ENCODE results near the gene NCOA3.
A peak's percentile ranks its signal among the peaks of the same experiment; 100 is the strongest.

Gene NCOA3

GRCh38 chr20:47605673-47606413 is 104.2 kb downstream of the NCOA3 start:
- no peak for DNase-seq

- no peak for DNase-seq
These were observed 104.8 kb downstream of the NCOA3 start for GRCh38 chr20:47606414-47606982.

GRCh38 chr20:47606983-47607613 is 105.4 kb downstream of the NCOA3 start:
- DNase-seq: no peak

DNA sequence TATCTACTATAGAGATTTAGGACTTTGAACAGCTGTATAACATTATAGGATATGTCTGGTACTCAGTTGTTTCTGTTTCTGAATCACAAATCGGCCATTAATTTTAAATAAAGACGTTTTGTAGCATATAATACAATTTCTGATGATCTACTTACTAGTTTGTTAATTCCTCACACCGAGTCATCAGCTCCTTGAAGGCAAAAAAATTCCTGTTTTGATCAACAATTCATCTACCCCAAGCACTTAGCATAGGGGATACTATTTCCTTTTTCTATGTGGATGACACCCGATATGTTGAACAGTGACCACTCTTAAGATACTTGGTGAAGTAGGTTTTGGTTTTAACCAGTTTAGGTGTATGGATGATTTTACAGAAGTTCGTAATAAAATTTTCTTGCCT is 107.3 kb downstream of the NCOA3 start:
- no peak for DNase-seq

DNA sequence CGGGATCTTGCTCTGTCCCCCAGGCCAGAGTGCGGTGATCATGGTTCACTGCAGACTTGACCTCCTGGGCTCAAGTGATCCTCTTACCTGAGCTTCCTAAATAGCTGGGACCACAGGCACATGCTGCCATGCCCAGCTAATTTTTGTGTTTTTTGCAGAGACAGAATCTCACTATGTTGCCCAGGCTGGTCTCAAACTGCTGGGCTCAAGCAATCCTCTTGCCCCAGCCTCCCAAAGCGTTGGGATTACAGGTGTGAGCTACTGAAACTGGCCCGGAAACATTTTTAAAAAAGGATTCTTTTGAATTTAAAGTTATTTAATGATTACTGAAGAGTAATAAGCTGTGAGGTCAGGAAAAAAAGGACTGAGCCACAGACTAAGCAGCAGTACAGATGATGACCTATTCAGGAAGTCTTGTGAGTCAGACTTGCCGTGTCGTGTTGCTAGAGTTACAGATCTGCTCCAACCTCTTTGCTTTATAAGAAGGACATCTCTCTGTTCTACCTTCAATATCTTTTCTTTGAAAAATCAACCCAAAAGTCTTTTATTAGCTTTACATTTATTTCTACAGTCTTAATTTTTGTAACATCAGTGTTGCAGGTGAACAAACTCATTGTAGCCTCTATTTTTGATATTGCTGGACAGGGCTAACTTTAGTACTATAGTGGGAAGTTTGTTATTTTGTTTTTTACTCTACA is 108.7 kb downstream of the NCOA3 start:
- peak; percentile 76 for DNase-seq

- DNase-seq: no peak
These were observed 109.2 kb downstream of the NCOA3 start for GRCh38 chr20:47610945-47611250.

- no peak for DNase-seq
These were observed 110.1 kb downstream of the NCOA3 start for GRCh38 chr20:47611785-47612184.

- DNase-seq: no peak
These were observed 111.0 kb downstream of the NCOA3 start for GRCh38 chr20:47612670-47613069.

- no peak for DNase-seq
These were observed 113.1 kb downstream of the NCOA3 start for GRCh38 chr20:47614703-47615309.

- DNase-seq: no peak
These were observed 116.8 kb downstream of the NCOA3 start for GRCh38 chr20:47618479-47618878.

DNA sequence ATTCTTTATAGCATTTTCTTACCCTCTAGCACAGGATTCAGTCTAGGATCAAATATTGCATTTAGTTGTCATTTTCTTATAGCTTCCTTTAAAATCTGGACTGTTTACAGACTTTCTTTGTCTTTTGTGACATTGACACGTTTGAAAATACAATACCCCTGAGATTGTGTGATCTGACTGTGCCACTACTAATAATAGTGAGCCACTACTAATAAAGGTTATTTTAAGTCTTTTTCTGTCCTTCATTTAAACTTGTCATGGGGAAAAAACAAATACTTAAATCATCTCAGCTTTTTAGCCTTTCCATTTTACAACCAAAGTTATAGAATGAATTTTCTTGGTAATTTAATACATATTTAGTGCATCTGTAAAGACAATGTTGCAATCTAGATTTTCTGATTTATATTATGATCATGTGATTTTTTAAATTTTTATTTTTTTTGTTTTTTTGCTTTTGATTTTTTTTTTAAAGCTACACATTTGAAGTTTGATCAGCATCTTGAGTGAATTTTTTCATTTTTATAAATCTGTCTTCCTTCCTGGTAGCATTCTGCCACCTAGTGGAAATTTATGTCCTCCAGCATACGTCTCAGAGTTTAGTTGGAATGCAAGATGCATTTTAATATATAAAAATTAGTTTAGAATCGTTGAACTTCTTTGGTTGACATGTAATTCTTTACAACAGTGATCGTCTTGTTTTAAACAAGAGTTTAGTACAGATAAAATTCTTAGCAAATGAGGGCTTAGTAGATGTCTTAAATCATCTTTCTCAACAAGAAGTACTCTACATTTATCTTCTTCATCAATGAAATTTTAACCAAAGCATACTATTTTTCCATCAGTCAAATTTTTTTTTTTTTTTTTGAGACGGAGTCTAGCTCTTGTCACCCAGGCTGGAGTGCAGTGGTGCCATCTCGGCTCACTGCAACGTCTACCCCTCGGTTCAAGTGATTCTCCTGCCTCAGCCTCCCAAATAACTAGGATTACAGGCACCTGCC is 119.4 kb downstream of the NCOA3 start:
- DNase-seq: no peak

DNA sequence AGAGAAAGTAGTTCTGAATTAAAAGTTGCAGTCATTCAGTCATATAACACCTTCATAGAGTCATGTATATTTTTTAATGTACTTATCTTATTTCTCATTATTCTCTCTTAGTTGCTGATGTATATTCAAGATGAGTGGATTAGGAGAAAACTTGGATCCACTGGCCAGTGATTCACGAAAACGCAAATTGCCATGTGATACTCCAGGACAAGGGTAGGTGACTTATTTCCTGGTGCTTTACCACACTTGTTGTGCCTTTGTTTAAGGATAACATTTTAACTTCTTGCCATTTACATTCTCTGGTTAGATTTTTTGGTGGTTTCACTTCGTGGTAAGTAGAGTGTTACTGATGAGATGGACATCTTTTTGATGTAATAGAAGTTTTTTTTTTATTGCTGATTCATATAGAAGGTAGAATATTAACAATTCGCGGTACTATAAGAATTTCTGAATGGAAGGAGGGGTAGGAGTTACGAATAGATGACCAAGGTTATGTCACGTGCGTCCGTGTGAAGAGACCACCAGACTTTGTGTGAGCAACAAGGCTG is 120.5 kb downstream of the NCOA3 start:
- no peak for DNase-seq

- DNase-seq: no peak
These were observed 121.5 kb downstream of the NCOA3 start for GRCh38 chr20:47623206-47623605.

GRCh38 chr20:47627540-47627939 is 125.9 kb downstream of the NCOA3 start:
- DNase-seq: no peak

DNA sequence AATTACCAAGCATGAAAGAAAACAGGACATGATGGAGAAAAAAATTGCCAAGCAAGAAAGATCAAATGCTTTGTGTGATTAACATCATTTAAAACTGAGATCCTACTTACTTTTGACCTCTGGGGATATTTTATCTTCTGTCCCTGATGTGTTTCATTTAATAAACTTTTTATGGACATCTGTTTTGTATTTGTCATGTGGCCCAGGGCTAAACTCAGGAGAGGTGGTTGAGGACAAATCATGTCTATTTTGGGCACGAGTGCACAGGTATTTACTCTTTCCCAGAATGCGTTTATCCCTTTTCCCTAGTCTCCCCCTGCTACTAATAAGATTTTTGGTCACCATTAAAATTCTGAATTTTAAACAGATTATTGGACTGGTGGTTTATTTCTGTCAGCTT is 128.2 kb downstream of the NCOA3 start:
- DNase-seq: no peak

DNA sequence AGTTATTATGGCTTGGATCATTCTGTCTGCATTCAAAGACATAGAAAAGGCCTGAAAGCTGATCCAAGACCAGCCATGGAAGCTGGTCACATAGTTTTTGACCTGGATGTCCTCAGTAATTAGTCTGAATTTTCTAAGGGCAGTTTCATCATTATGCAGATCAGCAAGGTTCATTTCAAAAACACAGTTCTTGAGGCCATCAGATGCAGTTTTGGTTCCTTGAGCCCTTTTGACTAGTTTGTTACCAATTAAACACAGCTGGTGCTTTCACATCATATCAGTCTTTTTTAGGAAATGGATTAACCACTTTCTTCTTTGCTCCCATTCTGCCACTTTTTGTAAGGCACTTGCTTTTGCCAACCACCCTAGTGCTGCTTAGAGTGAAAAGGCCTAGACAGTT is 129.4 kb downstream of the NCOA3 start:
- DNase-seq: no peak

GRCh38 chr20:47635256-47635655 is 133.6 kb downstream of the NCOA3 start:
- DNase-seq: no peak

GRCh38 chr20:47638851-47639250 is 137.2 kb downstream of the NCOA3 start:
- DNase-seq: no peak

- DNase-seq: no peak
These were observed 140.4 kb downstream of the NCOA3 start for GRCh38 chr20:47642118-47642517.

- no peak for DNase-seq
These were observed 140.9 kb downstream of the NCOA3 start for GRCh38 chr20:47642624-47643023.

GRCh38 chr20:47645632-47646031 is 143.9 kb downstream of the NCOA3 start:
- no peak for DNase-seq

GRCh38 chr20:47647994-47648393 is 146.3 kb downstream of the NCOA3 start:
- DNase-seq: no peak

All from activated CD8-positive, alpha-beta memory T cell treated with anti-CD3 and anti-CD28 coated beads for 24 hours (primary cell).